DMS153 treated with DMSO at 0.1 percent for 48 hours (cell line): ENCODE results near the gene SNX20.

Source experiments
- DNase-seq: peaks from one replicate; lab custom pipeline; 2025; ENCODE audit not compliant: unreplicated experiment; lab: John Stamatoyannopoulos, UW

SNX20 gene

DNA sequence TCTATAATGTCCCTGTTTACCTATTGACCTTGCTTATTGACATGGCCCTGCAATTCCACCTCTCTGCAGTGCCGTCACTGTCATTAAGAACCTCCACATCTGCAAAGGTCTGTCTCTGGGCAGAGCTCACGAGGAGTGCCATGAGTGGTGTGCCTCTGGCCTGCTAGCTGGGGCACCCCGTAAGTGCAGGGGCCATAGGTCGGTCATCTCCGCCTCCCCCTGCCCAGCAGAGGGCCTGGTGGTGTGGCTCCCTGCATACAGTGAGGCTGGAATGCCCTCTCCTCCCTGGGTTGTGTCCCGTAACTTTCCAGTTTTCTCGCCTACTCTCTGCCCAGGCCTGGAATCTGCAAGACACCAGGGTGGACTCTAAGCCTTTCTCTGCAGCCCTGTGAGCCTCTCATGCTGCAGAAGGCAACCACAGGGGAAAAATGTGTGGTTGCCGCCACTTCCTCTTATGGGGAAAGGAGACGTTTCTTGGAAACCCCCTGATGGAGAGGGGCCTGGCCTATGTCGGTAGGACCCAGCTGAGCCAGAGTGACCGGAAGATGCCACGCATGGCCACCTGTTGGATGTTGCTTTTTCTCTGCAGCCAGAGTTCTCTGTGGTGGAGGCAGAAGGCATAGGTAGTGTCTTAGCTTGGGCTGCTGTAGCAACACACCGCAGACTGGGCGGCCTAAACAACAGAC, 2.7 kb upstream of the SNX20 start:
- no peak for DNase-seq

GRCh38 chr16:50680556-50680893, 587 bp downstream of the SNX20 start:
- DNase-seq: no peak

GRCh38 chr16:50679676-50680555, 1.2 kb downstream of the SNX20 start:
- DNase-seq: no peak

GRCh38 chr16:50679266-50679665, 1.8 kb downstream of the SNX20 start:
- no peak for DNase-seq

DNA sequence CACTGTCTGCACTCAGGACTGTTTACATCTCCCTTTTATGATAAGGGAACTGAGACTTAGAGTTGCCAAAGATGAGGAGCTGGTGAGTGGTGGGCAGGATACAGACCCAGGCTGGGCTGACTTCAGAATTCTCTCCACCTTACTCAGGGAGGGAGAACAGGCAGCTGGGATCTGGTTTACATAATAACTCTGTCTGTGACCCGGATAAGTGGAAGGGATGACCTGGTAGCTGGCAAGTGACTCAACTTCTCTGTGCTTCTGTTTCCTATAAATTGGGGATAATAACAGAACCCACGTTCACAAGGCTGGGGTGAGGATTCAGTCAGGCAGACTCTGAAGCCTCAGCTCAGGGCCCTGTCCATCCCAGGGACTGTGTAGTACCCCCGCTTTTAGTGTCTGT, 2.6 kb downstream of the SNX20 start:
- no peak for DNase-seq

DNA sequence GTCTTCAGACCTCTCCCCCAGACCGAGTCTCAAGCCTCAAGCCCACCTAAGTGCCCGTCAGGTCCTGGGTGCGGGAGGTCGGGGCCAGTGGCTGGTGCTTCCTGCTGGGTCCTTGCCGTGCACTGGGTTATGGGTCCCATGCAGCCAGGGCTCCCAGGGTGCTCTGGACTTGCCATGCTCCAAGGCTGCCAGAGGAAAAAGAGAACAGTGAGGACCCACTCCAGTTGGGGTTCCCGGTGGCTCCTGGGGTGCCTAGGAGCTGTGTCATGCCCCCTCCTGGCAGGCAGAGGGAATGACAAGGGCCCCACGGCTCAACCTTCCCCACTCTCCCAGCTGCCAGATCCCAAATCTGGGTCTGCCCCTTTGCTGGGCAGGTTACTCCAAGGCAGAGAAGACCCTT, 3.8 kb downstream of the SNX20 start:
- DNase-seq: no peak

- DNase-seq: no peak
These were observed 4.4 kb downstream of the SNX20 start for GRCh38 chr16:50676684-50677225.

DNA sequence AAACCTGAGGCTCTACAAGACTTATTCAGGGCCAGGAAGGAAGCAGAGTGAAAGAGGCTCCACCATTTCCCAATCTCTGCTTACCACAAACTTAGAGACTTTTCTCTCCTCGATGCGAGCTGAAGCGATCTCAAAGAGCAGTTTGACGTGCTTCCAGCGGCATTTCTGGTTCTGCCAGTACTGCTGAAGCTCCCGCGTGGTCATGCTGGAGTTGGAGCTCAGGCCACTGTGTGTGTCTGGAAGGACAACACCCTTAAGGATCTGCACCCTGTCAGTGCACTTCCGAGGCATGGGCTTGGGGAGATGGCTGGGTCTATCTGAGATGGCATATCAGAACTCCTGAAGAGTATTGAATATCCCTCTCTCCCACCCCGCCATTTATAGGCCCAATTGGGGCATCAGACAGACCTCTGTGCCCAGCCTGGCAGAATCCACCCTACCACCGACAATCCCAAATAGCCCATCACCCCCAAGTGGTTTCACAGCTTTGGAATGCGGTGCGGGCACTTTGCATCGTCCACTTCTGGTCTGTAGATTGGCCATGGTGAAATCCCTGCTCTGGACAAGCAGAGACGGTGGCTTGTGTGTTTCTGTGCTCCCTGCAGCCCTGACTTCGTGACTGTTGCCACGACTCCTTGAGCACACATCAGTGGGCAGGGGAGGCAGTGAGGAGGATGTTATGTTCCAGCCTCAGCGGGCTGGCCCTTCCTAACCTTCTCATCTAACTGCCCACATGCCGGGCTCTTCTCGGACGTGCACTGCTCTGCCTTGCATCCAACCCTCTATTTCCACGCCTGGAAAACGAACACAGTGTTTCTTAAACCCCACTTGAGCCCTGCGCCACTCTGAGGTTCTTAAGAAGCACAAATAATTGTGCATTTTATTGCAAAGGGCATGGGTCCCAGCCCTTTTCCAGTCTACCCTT, 5.2 kb downstream of the SNX20 start:
- no peak for DNase-seq

DNA sequence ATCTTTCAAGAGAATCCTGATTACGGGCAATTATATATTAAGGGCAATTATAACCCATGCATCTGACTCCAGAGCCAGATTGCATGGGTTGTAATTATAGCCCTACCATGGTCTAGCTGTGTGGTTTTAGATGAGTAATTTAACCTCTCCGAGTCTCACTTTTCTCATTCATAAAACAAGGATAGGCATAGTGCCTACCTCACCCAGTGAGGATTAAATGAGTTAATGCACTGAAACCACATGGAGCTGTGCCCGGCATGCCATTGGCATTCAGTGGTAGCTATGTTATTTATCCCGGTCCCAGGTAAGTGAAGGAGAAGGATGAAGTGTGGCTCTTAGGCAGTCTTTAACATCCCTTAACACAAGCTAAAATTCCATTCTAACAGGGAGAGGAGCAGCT, 6.3 kb downstream of the SNX20 start:
- DNase-seq: no peak

DNA sequence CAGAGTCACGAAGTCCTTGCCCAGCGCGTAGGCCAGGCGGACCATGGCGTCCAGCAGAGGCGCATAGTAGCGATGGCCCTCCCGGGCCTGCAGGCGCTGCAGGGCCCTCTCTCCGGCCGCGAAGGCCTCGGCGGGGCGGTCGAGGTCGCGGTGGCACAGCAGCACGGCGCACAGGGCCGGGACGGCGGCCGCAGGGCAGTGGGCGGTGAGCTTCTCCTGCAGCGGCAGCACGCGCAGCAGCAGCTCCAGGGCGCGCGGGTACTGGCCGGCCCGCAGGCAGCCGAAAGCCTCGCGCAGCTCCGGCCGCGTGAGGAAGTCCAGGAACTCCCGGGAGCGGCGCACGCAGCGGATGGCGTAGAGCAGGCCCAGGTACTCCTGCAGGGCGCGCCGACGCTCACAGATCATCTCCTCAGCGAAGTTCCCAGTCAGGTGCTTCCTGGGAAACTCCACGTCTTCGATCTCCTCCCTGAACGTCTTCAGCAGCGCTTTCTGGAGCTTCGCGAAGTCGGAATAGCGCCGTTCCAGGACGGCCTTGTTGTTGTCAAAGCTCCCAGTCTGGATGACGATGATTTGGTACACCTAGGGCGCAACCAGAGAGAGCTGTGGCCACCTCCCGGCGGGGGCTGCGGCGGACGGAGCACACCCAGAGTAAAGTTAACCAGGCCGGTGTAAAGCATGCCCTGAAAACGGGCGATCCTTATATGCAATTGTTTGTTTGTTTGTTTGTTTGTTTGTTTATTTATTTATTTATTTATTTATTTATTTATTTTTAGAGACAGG, 7.4 kb downstream of the SNX20 start:
- no peak for DNase-seq

GRCh38 chr16:50671644-50672260, 9.4 kb downstream of the SNX20 start:
- no peak for DNase-seq

- no peak for DNase-seq
These were observed 10.6 kb downstream of the SNX20 start for GRCh38 chr16:50670476-50670875.

DNA sequence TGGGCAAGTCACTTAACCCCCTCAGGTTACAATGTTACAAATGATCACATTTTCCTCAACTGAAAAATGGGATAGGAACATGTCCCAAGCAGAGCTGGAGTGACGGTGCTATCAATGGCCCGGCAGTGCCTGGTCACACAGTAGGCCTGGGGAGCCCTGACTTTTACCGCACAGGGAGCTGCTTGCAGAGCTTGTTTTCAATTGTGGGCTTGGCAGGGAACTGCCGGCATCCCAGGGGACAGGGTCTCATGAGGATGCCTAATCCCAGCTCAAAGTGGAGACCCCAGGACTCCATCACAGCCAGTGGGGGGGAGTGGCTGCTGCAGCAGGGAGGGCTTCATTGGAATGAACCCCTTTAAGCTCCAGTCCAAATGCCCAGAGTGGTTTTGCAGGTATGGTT, 11.4 kb downstream of the SNX20 start:
- DNase-seq: no peak

- DNase-seq: no peak
These were observed 12.6 kb downstream of the SNX20 start for GRCh38 chr16:50668368-50669008.

DNA sequence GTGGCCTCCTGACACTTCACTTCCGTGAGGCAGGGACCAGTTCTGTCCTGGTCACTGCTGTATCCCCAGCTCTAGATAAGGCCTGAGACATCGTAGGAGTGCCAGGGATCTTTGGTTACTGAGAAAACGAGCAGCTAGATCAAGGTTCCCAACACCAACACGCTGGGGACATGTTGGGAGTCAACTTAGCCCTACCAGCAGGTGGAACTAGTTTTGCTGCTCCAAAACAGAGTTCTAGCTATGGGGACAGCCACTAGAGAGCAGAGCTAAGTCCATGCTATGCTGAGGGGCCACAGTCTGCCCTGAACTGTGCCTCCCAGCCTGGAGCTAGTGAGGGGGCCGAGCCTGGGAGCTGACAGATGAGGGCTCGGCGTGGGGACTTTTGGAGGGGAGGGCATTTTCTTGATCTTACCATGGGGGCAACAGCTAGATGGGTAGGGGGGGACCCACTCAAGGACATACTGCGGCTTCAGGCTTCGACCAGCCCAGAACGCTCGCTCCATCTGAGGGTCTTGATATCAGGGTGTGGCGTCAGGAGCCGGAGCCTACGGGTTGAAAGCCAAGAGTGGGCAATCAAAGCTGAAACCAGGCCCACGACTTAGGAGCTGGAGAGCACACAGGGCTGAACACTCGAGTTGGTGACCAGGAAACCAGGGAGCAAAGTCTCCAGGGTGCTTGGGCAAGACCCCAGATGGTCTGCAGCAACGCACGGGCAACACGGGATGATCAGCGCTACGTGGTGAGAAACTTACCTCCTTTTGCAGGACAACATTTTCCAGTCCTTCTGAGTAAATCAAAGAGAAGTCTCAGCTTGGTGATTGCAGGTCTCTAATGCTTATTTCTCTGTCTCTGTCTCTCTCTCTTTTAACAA, 13.4 kb downstream of the SNX20 start:
- no peak for DNase-seq

GRCh38 chr16:50666658-50667496, 14.2 kb downstream of the SNX20 start:
- DNase-seq: no peak

DNA sequence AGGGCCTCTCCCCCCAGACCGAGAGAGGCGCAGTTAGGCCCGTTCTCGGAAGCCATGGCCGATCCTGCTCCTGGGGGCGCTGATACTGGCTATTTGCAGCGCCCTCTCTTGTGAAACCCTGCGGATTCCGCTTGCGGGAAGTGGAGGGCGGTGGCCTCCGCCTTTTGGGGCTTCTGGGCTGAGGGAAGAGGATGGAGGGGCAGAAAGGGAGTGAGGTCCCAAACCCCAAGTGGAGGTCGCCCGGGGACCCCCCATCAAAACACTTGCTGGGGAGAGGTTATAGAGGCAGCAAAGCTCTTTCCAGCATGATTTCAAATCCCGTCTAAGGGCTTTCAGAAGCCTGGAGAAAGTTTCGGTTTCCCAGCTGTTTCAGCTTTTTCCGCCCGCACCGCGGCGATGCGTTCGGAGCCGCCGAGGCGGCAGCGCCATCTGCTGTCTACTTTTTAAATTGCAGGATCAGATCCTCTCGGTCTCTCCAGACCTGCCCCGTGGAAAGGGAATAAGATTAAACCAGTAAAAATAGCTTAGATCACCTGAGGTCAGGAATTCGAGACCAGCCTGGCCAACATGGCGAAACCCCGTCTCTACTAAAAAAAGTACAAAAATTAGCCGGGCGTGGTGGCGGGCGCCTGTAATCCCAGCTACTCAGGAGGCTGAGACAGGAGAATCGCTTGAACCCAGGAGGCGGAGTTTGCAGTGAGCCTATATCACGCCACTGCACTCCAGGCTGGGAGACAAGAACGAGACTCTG, 15.8 kb downstream of the SNX20 start:
- DNase-seq: no peak
